ENCODE results near the gene ZBTB45. TPM values are rescaled to one million over a fixed set of nuclear protein-coding genes. Genes with fewer than 3 reads are reported as not detected.

The ZBTB45 gene
- total and polyA plus RNA-seq, 9 of the 15 experiments (the other 6 are each of a cell fraction or from before 2014, with no cell fraction given): 0.08 to 16.1 (median 1.8) TPM

DNA sequence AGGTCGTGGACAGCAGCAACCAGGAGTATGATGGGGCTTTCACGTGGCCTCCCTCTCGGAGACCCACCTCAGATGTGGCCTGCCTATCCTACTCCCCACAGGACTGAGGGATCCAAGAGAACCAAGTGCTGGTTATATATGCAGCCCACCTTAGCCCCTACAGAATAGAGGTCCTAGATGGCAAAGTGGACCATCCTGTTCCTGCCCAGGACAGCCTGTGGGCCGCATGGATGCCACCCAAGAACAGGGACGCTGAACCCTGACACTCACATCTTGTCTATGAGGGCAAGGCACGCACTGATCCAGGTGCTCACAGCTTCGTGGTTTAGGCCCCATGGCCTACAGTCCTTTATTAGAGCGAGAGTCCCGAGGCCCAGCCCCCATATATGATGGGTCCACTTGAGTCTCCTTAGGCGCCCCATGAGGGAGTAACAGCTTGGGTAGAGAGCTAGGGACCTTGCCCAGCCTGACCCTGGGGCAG is 6.4 kb downstream of the ZBTB45 start:
- peaks cover 31% of the 10 kb centered on the region; the same call in 2 of the 3 replicates for H3K36me3 ChIP-seq (ENCODE audit: control insufficient read depth, insufficient read depth, low read length)
- peaks cover 12 to 66% of the 10 kb centered on the region in 2 experiments for H3K4me1 ChIP-seq (replicated peaks in 1 of 2; ENCODE audit: control insufficient read depth in 2 of 2, insufficient read depth in 2 of 2, low read length in 2 of 2)
- intact Hi-C loops (cut with micrococcal nuclease) (loop anchor here (5.0 kb wide), 1 partner anchor 331 kb away; the partner anchor contains the start of gene ZNF274), in situ Hi-C loops (cut with MboI) (no loop called here)
- FAIRE-seq: peak; percentile 46
- H3K4me3 ChIP-seq: peak overlapping the region; percentile 1; the same call in 1 of the 2 replicates
- no peak for DNase-seq (ENCODE audit: extremely low read depth in 1 of 4, low spot score in 3 of 4)
- H3K9me1 ChIP-seq (ENCODE audit: control insufficient read depth, insufficient read depth, low read length): peaks cover 9% of the 10 kb centered on the region
- H3K27me3 ChIP-seq (ENCODE audit: control insufficient read depth in 2 of 2, insufficient read depth in 2 of 2, low read length in 2 of 2): no peaks in the 10 kb centered on the region
- peak; percentile 9; the same call in 2 of the 3 replicates for ATAC-seq
- peak overlapping the region; percentile 79 for H3K27ac ChIP-seq (ENCODE audit: extremely low read depth, low read depth, low read length)
- H2AFZ ChIP-seq (ENCODE audit: low read depth, low read length): peak overlapping the region; percentile 93; the same call in 1 of the 2 replicates
- 78% methylated on average over 10 of the region's 10 CpGs for WGBS (ENCODE audit: insufficient coverage, low coverage, missing lambda C conversion rate)
- H4K20me1 ChIP-seq (replicated peaks; ENCODE audit: control insufficient read depth, insufficient read depth, low read length): no peaks in the 10 kb centered on the region
- TF ChIP-seq MECOM (CRISPR knock-in tag; IDR thresholded peaks at IDR 0.05) (no peak), CEBPG (CRISPR knock-in tag; IDR thresholded peaks at IDR 0.05) (0 out of 2 replicates have a peak, but pooled peaks have one; percentile 14), CEBPG (tag; conservative IDR thresholded peaks at IDR 0.05 in 1 of 2, IDR thresholded peaks at IDR 0.05 in 1 of 2) (no peak)
- TF ChIP-seq, protein P1, sequence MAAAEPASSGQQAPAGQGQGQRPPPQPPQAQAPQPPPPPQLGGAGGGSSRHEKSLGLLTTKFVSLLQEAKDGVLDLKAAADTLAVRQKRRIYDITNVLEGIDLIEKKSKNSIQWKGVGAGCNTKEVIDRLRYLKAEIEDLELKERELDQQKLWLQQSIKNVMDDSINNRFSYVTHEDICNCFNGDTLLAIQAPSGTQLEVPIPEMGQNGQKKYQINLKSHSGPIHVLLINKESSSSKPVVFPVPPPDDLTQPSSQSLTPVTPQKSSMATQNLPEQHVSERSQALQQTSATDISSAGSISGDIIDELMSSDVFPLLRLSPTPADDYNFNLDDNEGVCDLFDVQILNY (CRISPR knock-in tag; IDR thresholded peaks at IDR 0.05): no peak
- peak overlapping the region; percentile 59; the same call in 1 of the 2 replicates for H3K4me2 ChIP-seq (ENCODE audit: insufficient read depth, low read length)
- H3K9me3 ChIP-seq (replicated peaks; ENCODE audit: control insufficient read depth, insufficient read depth, low read depth, low read length): no peaks in the 10 kb centered on the region; the same call in 1 of the 2 replicates
- no TSS peak for BruUV-seq (replicated peaks)
- ChIA-PET POLR2A (interaction anchor here (0.6 to 1.0 kb wide), 3 partner anchors 14 to 46 kb away, joined by 3 to 8 read pairs (median 7); partner anchors contain the start of gene TRIM28), CTCF (ENCODE audit: low intra/inter-chr PET ratio) (interaction anchor here (0.9 kb wide), 1 partner anchor 67 kb away, joined by 3 read pairs; no protein-coding TSS in a partner anchor)
- peaks cover 34% of the 10 kb centered on the region for H3K79me2 ChIP-seq (ENCODE audit: control insufficient read depth, insufficient read depth, low read length)
- peak overlapping the region; percentile 84 to 85 for H3K9ac ChIP-seq (ENCODE audit: insufficient read depth in 1 of 2, low read depth in 2 of 2, low read length in 2 of 2)

All from K562 (cell line).